Central memory CD8-positive, alpha-beta T cell (primary cell): ENCODE results near the gene SPTB.

Source experiments
- ATAC-seq: fragments of 150-1000 bp; cut with Tn5 transposase; replicated peaks from 2 replicates; pipeline ENCODE4 v1.10.0; 2022; ENCODE audit warnings: mild to moderate bottlenecking, moderate FRiP score, moderate number of reproducible peaks; ENCODE audit not compliant: poor library complexity, severe bottlenecking; ENCODE audit errors: extremely low read depth
- DNase-seq, 2 donors: peaks; one replicate each; pipeline ENCODE4 v3.0.0; 2021; ENCODE audit warnings: low spot score in 2 of 2
- H3K27ac Mint-ChIP-seq: one replicate; pipeline ENCODE4 v1.8.0; 2022; ENCODE audit warnings: low read depth, mild to moderate bottlenecking, moderate library complexity, mixed read lengths
- H3K27me3 Mint-ChIP-seq: one replicate; pipeline ENCODE4 v1.8.0; 2022; ENCODE audit warnings: mixed read lengths
- H3K36me3 Mint-ChIP-seq: one replicate; pipeline ENCODE4 v1.8.0; 2022; ENCODE audit warnings: mild to moderate bottlenecking, moderate library complexity, mixed read lengths; ENCODE audit not compliant: insufficient read depth
- H3K4me1 Mint-ChIP-seq: one replicate; pipeline ENCODE4 v1.8.0; 2022; ENCODE audit warnings: mixed read lengths
- H3K4me3 Mint-ChIP-seq: one replicate; pipeline ENCODE4 v1.8.0; 2022; ENCODE audit warnings: mild to moderate bottlenecking, moderate library complexity, mixed read lengths
- H3K9me3 Mint-ChIP-seq: one replicate; pipeline ENCODE4 v1.8.0; 2022; ENCODE audit warnings: mixed read lengths

Gene SPTB

GRCh38 chr14:64738281-64738804, 141.4 kb downstream of the SPTB start:
- Mint-ChIP-seq H3K27ac (no peak overlapping the region), H3K27me3 (no peaks in the 10 kb centered on the region), H3K4me1 (peaks cover 24% of the 10 kb centered on the region), H3K9me3 (no peaks in the 10 kb centered on the region), H3K4me3 (no peak overlapping the region), H3K36me3 (peaks cover 9% of the 10 kb centered on the region)
- ATAC-seq, result no peak
- DNase-seq, result no peak

DNA sequence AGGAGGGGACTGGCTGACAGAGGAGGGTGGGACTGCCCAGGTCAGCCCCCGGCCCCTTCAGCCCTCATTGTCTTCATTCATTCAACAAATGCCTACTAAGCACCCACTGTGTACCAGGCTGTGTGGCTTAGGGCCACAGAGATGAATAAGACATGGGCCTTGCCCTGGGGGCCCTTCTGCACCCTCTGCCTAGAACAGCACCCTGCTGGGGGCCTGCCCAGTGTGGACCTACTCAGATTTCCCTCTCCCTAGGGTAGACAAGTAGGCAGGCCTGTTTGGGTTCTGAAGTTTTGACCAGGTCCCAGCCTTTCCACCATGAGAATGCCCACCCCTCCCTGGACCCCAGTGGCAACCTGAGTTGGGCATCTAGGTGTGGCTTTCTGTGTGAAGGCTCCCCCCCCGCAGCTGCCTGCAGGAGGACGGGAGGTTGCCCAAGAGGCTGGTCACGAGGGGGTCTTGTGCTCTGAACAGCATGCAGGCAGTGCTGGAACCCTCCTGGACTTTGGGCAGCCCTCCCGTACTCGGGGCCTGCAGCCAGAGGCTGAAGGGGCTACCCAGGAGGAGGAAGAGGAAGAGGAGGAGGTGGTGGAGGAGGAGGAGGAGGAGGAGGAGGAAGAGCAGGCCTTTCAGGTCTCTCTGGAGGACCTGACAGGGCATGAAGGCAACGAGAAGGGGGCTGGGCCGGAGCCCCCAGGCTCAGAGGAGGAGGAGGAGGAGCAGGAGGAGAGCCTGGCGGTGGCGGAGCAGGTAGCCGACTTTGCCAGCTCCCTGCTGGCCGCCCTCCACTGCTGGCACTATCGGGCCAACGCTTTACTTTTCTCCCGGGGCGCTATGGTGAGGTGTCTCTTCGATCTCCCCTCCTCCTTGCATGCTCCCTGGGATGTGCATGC, 142.1 kb downstream of the SPTB start:
- Mint-ChIP-seq H3K4me1 (peaks cover 26% of the 10 kb centered on the region), H3K9me3 (no peaks in the 10 kb centered on the region), H3K27ac (no peak overlapping the region), H3K27me3 (no peaks in the 10 kb centered on the region), H3K4me3 (no peak overlapping the region), H3K36me3 (peaks cover 9% of the 10 kb centered on the region)
- no peak for DNase-seq
- ATAC-seq, result no peak

- H3K27ac Mint-ChIP-seq, result no peak overlapping the region
- DNase-seq (no peak), ATAC-seq (no peak)
- peaks cover 28% of the 10 kb centered on the region for H3K4me1 Mint-ChIP-seq
- H3K4me3 Mint-ChIP-seq, result no peak overlapping the region
- no peaks in the 10 kb centered on the region for H3K27me3 Mint-ChIP-seq
- H3K36me3 Mint-ChIP-seq, result peaks cover 12% of the 10 kb centered on the region
- no peaks in the 10 kb centered on the region for H3K9me3 Mint-ChIP-seq
These were observed 143.2 kb downstream of the SPTB start for GRCh38 chr14:64736271-64737169.

DNA sequence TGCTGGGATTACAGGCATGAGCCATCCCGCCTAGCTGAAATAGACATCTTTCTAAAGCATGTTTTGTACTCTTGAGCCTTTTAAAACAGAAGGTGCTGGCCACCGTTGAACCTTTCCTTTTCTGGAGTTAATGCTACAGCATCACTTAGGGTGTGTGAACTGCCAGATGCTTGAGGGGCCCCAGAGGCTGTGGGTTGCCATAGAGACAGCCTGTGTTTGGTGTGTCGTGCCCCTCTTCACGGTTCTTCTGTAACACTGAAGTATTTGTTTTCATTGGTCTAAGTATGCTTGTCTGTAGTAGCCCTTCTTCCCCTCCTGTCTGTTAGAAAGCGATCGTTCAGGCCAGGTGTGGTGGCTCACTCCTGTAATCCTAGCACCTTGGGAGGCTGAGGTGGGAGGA, 144.7 kb downstream of the SPTB start:
- peak overlapping the region; percentile 50 for H3K4me3 Mint-ChIP-seq
- DNase-seq (no peak), ATAC-seq (no peak)
- peak overlapping the region; percentile 58 for H3K27ac Mint-ChIP-seq
- H3K4me1 Mint-ChIP-seq, result peaks cover 41% of the 10 kb centered on the region
- H3K36me3 Mint-ChIP-seq, result peaks cover 6% of the 10 kb centered on the region
- no peaks in the 10 kb centered on the region for H3K27me3 Mint-ChIP-seq
- no peaks in the 10 kb centered on the region for H3K9me3 Mint-ChIP-seq

- no peak for DNase-seq
- H3K4me1 Mint-ChIP-seq, result peaks cover 51% of the 10 kb centered on the region
- H3K36me3 Mint-ChIP-seq, result peaks cover 9% of the 10 kb centered on the region
These were observed 145.8 kb downstream of the SPTB start for GRCh38 chr14:64733899-64734298.

GRCh38 chr14:64733321-64733720, 146.4 kb downstream of the SPTB start:
- peaks cover 56% of the 10 kb centered on the region for H3K4me1 Mint-ChIP-seq
- ATAC-seq (no peak), DNase-seq (no peak)
- H3K27ac Mint-ChIP-seq, result peak overlapping the region; percentile 58
- peaks cover 9% of the 10 kb centered on the region for H3K36me3 Mint-ChIP-seq
- no peaks in the 10 kb centered on the region for H3K27me3 Mint-ChIP-seq
- no peaks in the 10 kb centered on the region for H3K9me3 Mint-ChIP-seq
- H3K4me3 Mint-ChIP-seq, result peak overlapping the region; percentile 11

More at GRCh38 chr14:64733899-64734298, 145.8 kb downstream of the SPTB start:
- Mint-ChIP-seq H3K9me3 (no peaks in the 10 kb centered on the region), H3K27ac (peak overlapping the region; percentile 58), H3K27me3 (no peaks in the 10 kb centered on the region), H3K4me3 (peak overlapping the region; percentile 11)
- ATAC-seq, result peak; percentile 41

- Mint-ChIP-seq H3K9me3 (no peaks in the 10 kb centered on the region), H3K27me3 (no peaks in the 10 kb centered on the region), H3K36me3 (peaks cover 9% of the 10 kb centered on the region), H3K27ac (no peak overlapping the region), H3K4me1 (peaks cover 63% of the 10 kb centered on the region), H3K4me3 (no peak overlapping the region)
- ATAC-seq (no peak), DNase-seq (no peak)
These were observed 147.1 kb downstream of the SPTB start for GRCh38 chr14:64732536-64733120.

- no peaks in the 10 kb centered on the region for H3K27me3 Mint-ChIP-seq
These were observed 147.6 kb downstream of the SPTB start for GRCh38 chr14:64732066-64732465.

GRCh38 chr14:64731141-64731581, 148.5 kb downstream of the SPTB start:
- Mint-ChIP-seq H3K9me3 (no peaks in the 10 kb centered on the region), H3K27me3 (no peaks in the 10 kb centered on the region), H3K4me1 (peaks cover 72% of the 10 kb centered on the region), H3K27ac (peak overlapping the region; percentile 21), H3K36me3 (peaks cover 9% of the 10 kb centered on the region), H3K4me3 (no peak overlapping the region)
- ATAC-seq (no peak), DNase-seq (no peak)

More at GRCh38 chr14:64732066-64732465, 147.6 kb downstream of the SPTB start:
- no peak for DNase-seq
- no peak for ATAC-seq
- Mint-ChIP-seq H3K4me3 (no peak overlapping the region), H3K9me3 (no peaks in the 10 kb centered on the region), H3K36me3 (peaks cover 9% of the 10 kb centered on the region), H3K4me1 (peaks cover 66% of the 10 kb centered on the region), H3K27ac (no peak overlapping the region)

GRCh38 chr14:64730681-64731080, 149.0 kb downstream of the SPTB start:
- H3K27ac Mint-ChIP-seq, result peak overlapping the region; percentile 44
- H3K27me3 Mint-ChIP-seq, result no peaks in the 10 kb centered on the region
- peaks cover 75% of the 10 kb centered on the region for H3K4me1 Mint-ChIP-seq
- H3K36me3 Mint-ChIP-seq, result peaks cover 9% of the 10 kb centered on the region
- no peak for DNase-seq
- no peak for ATAC-seq
- no peak overlapping the region for H3K4me3 Mint-ChIP-seq
- no peaks in the 10 kb centered on the region for H3K9me3 Mint-ChIP-seq

GRCh38 chr14:64730061-64730440, 149.7 kb downstream of the SPTB start:
- peaks cover 9% of the 10 kb centered on the region for H3K36me3 Mint-ChIP-seq
- DNase-seq, result no peak
- ATAC-seq, result no peak
- H3K4me1 Mint-ChIP-seq, result peaks cover 71% of the 10 kb centered on the region
- H3K9me3 Mint-ChIP-seq, result no peaks in the 10 kb centered on the region
- H3K27ac Mint-ChIP-seq, result peak overlapping the region; percentile 44
- no peaks in the 10 kb centered on the region for H3K27me3 Mint-ChIP-seq
- peak overlapping the region; percentile 8 for H3K4me3 Mint-ChIP-seq

- Mint-ChIP-seq H3K27ac (peak overlapping the region; percentile 44), H3K27me3 (no peaks in the 10 kb centered on the region), H3K36me3 (peaks cover 9% of the 10 kb centered on the region), H3K4me1 (peaks cover 71% of the 10 kb centered on the region), H3K4me3 (peak overlapping the region; percentile 8), H3K9me3 (no peaks in the 10 kb centered on the region)
- no peak for ATAC-seq
- no peak for DNase-seq
These were observed 150.2 kb downstream of the SPTB start for GRCh38 chr14:64729386-64730060.
